HL-60/S4 (cell line): ENCODE measurements around the gene ADORA2A.

Experiments
- in situ Hi-C: fragments of 300-500 bp; cut with MboI; formaldehyde crosslinking; loops from 2 replicates; pipeline ENCODE4 v1.14.3; 2022; ENCODE audit warnings: low sequenced_read_pairs

ADORA2A gene

DNA sequence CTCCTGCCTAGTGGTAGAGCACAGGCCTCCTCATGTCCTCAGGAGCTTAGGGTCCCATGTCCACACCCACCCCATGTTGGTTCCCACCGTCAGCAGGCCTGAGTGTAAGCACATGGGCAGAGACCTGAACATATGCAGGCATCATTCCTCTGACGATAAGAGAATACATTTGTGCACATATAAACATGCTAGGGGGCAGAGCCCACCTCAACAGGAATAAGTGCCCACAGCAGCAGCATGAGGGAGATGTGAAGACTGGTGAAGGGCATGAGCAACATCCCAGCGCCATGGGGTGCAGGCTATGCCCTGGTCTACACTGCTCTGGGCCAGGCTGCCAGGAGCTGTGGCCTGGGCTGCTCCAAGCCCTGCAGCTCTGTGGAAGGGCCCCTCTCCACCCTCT is 16.9 kb downstream of the ADORA2A start:
- in situ Hi-C loops, result no loop called here

DNA sequence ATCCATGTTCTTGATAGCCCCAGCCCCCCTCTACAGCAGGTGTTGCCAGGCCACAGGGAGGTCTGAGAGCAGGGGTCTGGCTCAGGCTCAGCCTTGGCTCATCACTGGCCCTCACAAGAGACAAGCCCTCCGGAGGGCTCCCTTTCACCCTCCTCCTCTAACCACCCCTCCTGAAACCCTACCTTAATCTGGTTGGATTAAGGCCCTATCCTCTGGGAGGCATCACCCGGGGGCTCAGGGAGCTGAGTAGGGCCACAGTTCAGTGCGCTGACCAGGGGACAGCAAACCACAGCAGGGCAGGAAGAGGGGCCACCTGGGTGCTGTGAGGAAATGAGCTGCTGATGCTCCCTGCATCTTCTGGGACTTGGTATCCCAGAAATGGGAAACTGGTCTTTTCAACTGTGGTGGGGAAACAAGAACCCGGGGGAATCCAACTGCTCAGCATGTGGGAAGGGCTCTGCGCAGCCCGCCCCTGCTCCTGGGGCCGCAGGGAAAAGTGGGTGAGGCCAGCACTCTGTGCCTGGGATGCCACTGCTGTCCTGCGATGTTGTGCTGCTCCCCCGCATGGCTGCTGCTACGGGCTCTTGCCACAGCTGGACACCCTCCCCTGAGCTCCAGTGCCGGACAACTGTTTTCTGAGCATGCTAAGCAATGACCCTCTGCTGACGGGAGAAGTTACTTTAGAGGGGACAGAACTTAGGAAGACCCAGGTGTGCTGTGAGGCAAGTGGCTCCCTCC is 17.5 kb downstream of the ADORA2A start:
- in situ Hi-C loops, result no loop called here

DNA sequence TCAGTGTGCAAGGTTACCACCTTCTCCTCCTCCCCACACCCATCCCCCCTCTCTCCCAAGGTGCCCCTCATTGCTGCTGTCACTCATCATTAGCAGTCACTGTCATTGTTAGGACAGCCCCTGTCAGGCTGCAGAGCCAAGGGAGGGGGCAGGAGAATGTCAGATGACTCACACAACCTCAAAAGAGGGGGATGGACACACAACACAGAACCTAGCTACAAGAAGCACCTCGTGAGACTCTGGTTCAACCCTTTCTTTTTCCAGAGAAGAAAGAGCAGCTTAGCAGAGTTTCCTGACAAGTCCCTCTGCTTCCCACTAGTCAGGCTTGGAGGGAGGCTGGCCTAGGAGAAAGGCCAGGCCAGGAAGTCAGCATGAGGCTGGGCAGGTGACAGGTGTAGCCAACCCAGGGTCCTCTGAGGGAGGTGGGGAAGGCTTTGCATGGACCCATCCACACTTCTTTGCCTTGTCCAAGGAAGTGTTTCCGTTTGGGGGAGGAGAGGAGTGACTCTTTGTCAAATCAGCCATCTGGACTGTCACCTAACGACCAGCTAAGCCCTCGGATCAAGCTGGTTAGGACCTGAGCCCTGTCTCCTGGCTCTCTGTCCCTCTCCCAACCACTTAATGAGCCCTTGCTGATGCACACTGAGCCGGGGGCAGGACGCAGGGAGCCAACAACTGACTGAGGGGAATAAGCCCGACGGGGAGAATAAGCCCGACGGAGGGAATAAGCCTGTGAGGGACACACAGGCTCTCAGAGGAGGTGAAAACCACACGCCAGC is 18.3 kb downstream of the ADORA2A start:
- in situ Hi-C loops, result no loop called here

DNA sequence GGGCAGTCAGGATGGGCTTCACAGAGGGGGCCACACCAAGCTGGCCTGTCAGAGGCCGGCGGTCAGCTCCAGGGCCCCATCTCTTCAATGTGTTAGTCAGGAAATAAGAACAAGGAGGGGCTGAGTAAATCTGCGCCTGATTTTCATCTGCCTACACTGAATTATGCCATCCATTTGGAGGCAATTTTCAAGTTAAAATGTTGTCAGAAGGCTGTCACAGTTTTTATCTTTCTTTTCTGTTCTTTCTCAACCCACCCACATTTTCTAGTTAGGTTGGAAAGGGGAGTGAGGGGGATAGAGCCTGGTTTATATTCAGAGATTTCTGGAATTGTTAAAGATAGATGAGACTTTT is 18.8 kb downstream of the ADORA2A start:
- in situ Hi-C loops, result no loop called here

DNA sequence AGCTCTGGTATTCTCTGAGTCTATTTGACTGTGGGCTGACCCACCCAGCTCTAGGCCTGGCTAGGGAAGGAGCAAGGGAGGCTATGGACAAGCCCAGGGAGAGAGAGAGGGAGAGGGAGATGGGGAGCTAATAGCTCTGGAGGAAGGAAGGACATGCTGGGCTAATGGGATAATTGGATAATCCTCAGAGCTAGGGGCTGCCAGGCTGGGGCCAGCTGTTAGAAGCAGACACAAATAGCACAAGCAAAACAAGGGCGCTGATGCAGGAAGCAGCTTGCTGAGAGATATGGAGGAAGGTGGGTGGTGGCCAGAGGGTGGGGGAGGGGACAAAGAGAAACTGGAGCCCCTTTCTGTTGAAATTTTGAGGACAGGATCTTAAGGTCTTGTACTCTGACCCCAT is 23.2 kb downstream of the ADORA2A start:
- in situ Hi-C loops, result no loop called here

DNA sequence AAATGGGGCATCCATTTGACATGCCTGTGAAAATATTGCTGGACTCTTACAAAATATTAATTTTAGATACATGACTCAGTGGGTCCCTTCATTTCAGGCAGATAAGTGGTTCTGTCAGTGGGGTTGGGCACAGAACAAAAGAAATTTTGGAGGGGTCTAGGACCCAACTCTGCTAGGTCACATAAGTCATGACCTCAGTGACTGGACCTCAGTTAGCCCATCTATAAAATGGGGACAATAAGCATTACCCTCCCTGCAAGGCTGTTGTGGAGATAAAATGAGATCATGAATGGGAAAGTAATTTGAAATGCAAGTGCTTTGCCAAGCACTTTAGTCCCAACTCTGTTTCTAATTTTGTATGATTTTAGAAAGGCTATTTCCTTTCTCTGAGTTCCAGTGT is 23.8 kb downstream of the ADORA2A start:
- in situ Hi-C loops, result no loop called here

DNA sequence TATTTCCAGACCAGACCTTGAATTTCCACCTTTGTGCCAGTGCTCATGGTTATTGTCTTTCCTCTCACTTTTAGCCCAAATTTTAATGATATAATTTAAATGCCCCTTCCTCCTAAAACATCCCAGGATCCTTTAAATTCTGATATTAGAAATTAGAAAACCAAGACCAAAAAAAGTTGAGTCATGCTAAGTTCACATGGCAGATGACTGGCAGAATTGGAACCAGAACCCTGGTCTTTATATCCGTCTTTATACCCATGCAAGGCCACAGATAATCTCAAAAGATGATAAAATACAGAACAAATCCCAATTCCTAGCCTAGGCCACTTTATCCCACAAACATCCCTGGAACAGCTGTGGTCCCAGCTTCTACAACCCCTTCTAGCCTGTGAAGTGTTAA is 26.5 kb downstream of the ADORA2A start:
- in situ Hi-C loops, result no loop called here

DNA sequence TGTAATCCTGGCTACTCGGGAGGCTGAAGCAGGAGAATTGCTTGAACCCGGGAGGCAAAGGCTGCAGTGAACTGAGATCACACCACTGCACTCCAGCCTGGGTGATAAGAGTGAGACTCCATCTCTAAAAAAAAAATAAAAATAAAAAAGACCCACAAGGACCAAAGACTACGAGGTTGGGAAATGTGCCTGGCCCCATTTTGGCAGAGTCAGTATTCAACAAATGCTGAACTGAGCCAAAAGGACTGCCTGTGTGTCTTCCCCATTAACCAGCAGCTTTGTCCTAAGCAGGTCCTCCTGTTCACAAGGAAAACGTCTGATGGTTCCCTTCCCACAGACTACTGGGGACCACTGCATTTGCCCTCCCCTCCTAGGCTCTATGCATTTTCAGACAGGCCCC is 27.6 kb downstream of the ADORA2A start:
- in situ Hi-C loops, result no loop called here

DNA sequence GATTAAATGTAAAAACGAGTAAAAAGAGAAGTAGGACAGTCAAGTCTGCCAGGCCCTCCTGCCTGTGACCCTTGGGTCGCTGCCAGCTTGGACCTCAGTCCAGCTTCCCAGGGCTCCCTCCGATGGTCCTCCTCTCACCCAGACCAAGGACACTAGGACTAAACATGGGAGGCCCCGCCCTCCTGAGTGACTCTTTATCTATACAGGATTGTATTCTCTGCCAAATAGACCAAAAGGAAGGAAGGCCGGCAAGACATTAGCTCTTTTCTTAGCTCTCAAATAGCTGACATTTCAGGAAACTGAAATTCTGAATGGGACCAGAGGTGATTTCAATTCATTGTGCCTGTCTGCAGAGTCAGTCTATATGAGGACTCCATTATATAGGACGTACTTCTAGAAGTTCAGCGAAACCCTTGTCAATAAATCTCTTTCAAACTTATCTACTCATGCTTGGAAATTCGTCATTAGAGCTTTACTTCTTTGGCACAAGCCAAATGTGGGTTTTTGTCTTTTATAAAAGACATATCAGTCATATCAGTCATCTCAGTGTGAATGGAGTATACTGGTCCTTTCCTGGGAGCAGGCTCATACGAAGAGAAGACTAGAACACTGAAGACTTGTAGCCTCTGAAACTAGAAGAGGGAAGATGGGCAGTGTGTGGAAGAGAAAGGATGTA is 28.5 kb downstream of the ADORA2A start:
- in situ Hi-C loops, result no loop called here

DNA sequence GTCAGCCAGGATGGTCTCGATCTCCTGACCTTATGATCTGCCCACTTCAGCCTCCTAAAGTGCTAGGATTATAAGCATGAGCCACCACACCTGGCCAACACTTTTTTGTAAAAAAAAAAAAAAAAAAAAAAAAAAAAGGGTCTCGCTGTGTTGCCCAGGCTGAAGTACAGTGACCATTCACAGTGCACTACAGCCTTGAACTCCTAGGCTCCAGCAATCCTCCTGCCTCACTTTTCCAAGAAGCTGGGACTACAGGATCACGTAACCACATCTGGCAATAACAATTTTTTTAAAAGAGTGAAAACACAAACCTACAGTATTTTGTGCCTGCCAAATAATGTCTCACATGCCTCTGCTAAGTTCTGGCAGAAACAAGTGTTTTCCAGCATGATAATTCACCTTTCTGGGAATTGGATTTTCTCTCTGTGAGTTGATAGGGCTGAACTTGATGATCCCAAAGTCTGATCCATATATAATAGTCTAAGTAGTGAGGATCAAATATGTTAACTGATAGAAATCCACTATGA is 30.6 kb downstream of the ADORA2A start:
- in situ Hi-C loops, result no loop called here

DNA sequence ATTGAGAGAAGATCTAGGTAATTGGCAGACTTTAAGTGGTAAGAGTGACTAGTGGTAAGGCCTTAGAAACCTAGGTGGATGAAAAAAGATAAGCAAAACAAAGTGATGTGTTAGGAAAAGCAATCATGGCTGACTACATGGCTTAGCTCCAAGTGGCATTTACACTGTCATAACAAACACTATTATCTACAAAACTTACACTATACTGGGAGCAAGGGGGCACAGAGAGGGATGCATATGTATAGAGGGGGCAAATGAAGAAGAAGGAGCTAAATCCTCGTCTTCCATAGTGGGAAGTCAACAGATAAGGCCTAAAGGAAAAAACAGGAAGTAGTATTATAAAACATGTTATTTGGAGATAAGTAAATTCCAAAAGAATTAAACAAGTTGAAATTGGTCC is 32.5 kb downstream of the ADORA2A start:
- in situ Hi-C loops, result no loop called here

DNA sequence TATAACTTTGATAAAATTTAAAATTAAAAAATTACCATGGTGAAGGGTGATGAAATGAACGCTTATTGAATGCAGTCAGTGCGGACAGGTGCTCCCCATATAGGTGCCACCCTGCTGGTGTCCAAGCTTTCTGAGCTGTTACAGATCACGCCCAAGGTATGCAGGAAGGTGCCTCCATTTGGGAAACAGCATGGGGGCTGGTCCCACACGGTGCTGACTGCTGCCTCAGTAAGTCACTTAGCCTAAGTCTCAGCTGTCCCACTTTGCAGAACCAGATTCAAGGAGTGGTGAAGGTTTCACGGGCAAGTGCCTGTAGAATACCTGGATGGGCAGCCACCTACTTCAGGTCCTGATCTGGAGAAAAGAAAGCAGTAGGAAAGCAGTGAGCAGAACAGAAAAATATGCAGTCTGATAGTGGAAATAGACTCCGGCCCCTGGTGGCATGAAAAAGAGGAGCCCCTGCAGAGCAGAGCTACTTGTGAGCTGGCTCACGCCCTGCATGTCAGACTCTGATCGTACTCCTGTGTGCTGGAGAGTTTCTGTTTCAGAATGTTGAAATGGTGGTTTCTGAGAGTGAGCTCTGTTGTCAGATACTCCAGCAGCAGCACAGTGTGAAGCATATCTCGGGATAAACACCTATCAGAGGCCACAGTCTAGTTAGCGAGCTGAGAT is 33.2 kb downstream of the ADORA2A start:
- in situ Hi-C loops, result no loop called here

DNA sequence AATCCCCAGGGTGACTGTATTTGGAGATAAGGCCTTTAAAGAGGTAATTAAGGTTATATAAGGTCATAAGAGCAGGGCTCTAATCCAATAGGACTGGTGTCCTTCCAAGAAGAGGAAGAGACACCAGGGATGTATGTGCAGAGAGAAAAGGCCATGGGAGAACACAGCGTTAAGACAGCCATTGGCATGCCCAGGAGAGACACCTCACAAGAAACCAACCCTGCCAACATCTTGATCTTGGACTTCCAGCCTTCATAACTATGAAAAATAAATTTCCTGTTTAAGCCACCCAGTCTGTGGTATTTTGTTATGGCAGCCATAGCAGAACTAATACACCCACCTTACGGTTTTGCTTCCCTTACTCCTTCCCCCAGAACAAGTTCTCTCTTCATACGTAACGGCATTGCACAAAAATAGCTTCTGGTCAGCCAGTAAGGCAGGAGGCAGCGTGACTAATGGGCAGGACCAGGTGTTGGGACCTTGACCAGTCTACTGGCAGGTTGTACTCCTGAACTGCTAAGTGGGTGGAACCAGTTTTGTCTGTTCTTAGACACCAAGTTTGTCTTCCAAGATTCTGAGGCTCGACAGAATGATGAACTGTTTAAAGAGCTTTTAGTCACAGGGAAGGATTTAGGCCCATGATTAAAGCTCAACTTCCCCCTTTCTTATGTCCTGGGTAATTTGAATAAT is 35.8 kb downstream of the ADORA2A start:
- in situ Hi-C loops, result no loop called here

DNA sequence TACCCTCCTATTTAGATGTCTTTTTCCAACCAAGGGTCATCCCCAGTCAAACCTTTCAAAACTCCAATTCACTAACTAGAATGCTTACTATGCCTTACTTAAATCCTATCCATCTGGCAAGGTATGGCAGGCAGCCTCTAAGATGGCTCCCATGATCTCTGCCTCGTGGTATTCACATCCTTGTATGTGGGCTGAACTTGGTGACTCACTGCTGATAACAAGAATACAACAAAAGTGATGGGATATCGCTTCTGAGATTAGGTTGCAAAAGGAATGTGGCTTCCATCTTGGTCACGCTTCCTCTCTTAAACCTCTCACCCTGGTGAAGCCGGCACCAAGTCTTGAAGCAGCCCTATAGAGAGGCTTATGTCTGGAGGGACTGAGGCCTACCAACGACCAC is 38.2 kb downstream of the ADORA2A start:
- in situ Hi-C loops, result no loop called here

DNA sequence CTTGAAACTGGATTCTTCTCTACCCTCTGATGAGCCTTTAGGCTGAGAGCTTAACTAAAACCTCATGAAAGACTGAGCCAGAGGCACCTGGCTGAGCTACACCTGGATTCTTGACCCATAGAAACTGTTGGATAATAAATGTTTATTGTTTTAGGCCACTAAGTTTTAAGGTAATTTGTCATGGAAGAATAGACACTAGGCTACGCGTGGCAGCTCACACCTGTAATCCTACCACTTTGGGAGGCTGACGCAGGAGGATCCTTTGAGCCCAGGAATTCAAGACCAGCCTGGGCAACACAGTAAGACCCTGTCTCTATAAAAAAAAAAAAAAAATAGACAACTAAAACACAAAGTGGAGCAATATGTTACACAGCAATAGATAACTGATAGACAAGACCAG is 38.6 kb downstream of the ADORA2A start:
- in situ Hi-C loops, result no loop called here

DNA sequence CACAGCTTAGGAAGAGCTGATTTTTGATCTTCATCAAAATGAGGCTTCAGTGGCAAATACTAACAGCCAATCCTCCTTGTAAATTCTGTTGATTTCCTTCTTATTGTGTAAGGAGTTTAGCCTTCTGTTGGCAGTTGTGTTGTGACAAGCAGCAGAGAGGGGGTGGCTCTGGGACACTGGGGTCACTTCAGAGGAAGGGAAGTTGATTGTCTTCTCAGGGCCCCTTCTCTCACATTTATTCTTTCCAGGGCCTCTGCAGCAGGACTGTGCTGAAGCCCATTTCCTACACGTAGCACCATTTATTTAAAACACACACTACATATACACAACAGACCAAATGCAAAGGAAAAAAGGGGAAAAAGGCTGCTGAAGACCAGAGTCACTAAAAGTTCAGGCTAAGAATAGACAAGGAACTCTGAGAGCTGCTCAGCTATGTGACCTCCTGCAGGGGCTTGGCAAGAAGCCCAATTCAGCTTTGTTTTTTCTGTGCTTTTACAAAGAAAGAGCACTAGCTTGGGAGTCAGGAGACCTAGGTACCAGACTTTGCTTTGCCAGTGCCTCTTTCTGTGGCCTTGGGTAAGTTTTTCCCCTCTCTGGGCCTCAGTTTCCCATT is 39.4 kb downstream of the ADORA2A start:
- in situ Hi-C loops, result no loop called here

DNA sequence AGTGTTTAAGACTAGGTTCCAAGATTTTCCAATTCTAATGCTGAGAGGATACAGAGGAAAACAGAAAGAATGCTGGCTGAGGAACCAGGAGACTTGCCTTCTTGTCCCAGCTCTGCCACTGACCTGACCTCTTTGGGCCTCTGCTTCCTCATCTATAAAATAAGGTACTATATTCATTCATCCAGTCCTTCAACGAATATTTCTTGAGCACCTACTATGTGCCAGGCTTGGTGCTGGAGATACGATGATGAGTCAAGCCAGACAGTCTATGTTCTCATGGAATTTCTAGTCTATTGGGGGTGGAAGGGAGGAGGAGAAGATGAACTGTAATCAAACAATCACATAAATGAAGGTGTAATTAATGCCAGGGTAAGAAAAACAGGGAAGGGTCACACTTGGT is 39.9 kb downstream of the ADORA2A start:
- in situ Hi-C loops, result no loop called here

DNA sequence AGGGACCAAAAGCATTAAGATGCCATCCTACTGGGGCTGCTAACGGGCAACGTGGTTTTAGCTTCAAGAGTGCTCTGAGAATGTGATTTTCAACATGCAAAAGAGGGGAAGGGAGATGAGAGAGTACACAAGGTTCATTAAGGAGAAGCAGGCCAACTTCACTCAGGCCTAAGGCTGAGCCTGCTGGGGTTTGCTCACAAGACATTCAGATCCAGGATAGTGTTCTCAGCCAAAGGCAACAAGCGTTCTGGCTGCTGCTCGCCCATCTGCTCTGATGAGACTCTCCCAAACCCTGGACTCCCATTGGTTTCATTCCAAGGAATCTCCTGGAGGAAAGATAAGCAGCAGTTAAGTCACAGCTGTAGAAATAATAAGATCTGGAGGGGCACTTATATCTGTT is 44.2 kb downstream of the ADORA2A start:
- in situ Hi-C loops, result no loop called here

DNA sequence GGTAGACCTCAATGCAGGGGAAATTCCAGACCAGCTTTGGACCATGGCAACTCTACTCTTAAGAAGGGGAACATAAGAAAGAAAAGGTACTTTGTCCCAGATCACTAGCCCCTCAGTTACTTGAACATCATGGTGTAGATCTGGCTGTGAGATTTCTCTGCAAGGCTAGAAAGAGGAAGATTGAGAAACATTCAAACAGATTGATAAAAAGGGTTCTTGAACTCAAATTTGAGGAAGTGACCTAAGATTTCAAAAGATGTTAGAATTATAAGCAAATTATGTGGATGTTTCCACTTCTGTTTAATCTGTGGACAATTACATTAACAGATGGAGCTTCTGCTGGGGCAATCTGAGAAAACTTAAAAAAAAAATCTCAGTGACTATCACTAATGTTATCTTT is 45.9 kb downstream of the ADORA2A start:
- in situ Hi-C loops, result no loop called here

DNA sequence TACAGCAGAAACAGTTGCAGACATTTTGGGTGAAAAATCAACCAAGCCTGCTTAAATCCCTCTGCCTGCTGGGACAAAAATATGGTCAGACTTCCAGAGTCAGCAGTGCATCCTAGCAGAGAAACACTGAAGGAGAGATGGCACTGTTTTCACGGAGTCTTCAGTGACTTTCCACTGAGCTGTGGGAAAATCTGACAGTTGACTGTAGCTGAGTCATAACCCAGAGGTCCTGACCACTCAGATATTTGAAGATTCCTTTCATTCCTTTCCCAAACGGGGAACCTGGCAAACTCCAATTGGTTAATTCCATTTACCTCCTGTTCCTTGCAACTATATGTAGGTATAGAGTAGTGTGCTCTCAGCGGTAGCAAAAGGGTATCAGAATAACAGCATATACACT is 46.8 kb downstream of the ADORA2A start:
- in situ Hi-C loops, result no loop called here
